ENCODE results near the gene THRA. TPM values are rescaled to one million over a fixed set of nuclear protein-coding genes. Genes with fewer than 3 reads are reported as not detected.
A peak's percentile ranks its signal among the peaks of the same experiment; 100 is the strongest.

THRA gene
- polyA plus RNA-seq, 3 donors from 2014 or later = 5.0 to 15.0 (median 8.0) TPM

- H3K36me3 Mint-ChIP-seq = peaks cover 7 to 26% (median 18%) of the 10 kb centered on the region in 3 donors
- DNase-seq = no peak
Measured at GRCh38 chr17:40034426-40035161, 28.2 kb upstream of the THRA start.

GRCh38 chr17:40035162-40035559, 27.6 kb upstream of the THRA start:
- DNase-seq = no peak
- peaks cover 0 to 1% (median 0%) of the 10 kb centered on the region in 3 donors for H3K27me3 Mint-ChIP-seq (ENCODE audit: low read depth in 3 of 3)
- no peaks in the 10 kb centered on the region for H3K9me3 Mint-ChIP-seq
- H3K27ac Mint-ChIP-seq = no peak overlapping the region
- peaks cover 4 to 24% (median 14%) of the 10 kb centered on the region in 3 donors for H3K36me3 Mint-ChIP-seq
- H3K4me3 Mint-ChIP-seq = no peak overlapping the region
- peaks cover 0 to 4% of the 10 kb centered on the region in 2 donors for H3K4me1 Mint-ChIP-seq

More at GRCh38 chr17:40034426-40035161, 28.2 kb upstream of the THRA start:
- Mint-ChIP-seq H3K27me3 (ENCODE audit: low read depth in 3 of 3) (peaks cover 0 to 1% (median 0%) of the 10 kb centered on the region in 3 donors), H3K4me1 (peaks cover 0 to 4% of the 10 kb centered on the region in 2 donors), H3K27ac (no peak overlapping the region), H3K4me3 (no peak overlapping the region), H3K9me3 (no peaks in the 10 kb centered on the region)

GRCh38 chr17:40038882-40039513, 23.8 kb upstream of the THRA start:
- H3K4me3 Mint-ChIP-seq = no peak overlapping the region
- peaks cover 0 to 1% (median 0%) of the 10 kb centered on the region in 3 donors for H3K27me3 Mint-ChIP-seq (ENCODE audit: low read depth in 3 of 3)
- H3K4me1 Mint-ChIP-seq = peaks cover 0 to 4% of the 10 kb centered on the region in 2 donors
- H3K36me3 Mint-ChIP-seq = peaks cover under 1 to 21% (median under 1%) of the 10 kb centered on the region in 3 donors
- peak overlapping the region in 2 of 6 donors; percentile 24 to 26 for H3K27ac Mint-ChIP-seq
- no peaks in the 10 kb centered on the region for H3K9me3 Mint-ChIP-seq
- peak in 1 of 3 donors; percentile 23 for DNase-seq

- Mint-ChIP-seq H3K9me3 (no peaks in the 10 kb centered on the region), H3K27me3 (ENCODE audit: low read depth in 3 of 3) (no peaks in the 10 kb centered on the region), H3K4me1 (peaks cover 0 to 4% of the 10 kb centered on the region in 2 donors), H3K27ac (peak overlapping the region in 1 of 6 donors; percentile 14), H3K4me3 (no peak overlapping the region), H3K36me3 (peaks cover 0 to 16% (median 0%) of the 10 kb centered on the region in 3 donors)
- no peak for DNase-seq
Measured at GRCh38 chr17:40041196-40041595, 21.6 kb upstream of the THRA start.

- Mint-ChIP-seq H3K4me1 (peaks cover 15 to 19% of the 10 kb centered on the region in 2 donors), H3K4me3 (no peak overlapping the region), H3K27ac (peak overlapping the region in 1 of 6 donors; percentile 14), H3K36me3 (peaks cover 0 to 9% (median 4%) of the 10 kb centered on the region in 3 donors), H3K27me3 (ENCODE audit: low read depth in 3 of 3) (peaks cover 2 to 8% (median 5%) of the 10 kb centered on the region in 3 donors), H3K9me3 (no peaks in the 10 kb centered on the region)
- DNase-seq = no peak
Measured at GRCh38 chr17:40056379-40057015, 6.3 kb upstream of the THRA start.

GRCh38 chr17:40058186-40058784, 4.5 kb upstream of the THRA start:
- no peak for DNase-seq
- no peak overlapping the region for H3K27ac Mint-ChIP-seq
- H3K4me1 Mint-ChIP-seq = peaks cover 21 to 27% of the 10 kb centered on the region in 2 donors
- H3K27me3 Mint-ChIP-seq (ENCODE audit: low read depth in 3 of 3) = peaks cover 4 to 13% (median 5%) of the 10 kb centered on the region in 3 donors
- peaks cover 0 to 4% (median 3%) of the 10 kb centered on the region in 3 donors for H3K36me3 Mint-ChIP-seq
- no peak overlapping the region for H3K4me3 Mint-ChIP-seq
- no peaks in the 10 kb centered on the region for H3K9me3 Mint-ChIP-seq

- Mint-ChIP-seq H3K4me3 (no peak overlapping the region), H3K36me3 (peaks cover 0 to 4% (median 3%) of the 10 kb centered on the region in 3 donors), H3K4me1 (peaks cover 23 to 27% of the 10 kb centered on the region in 2 donors), H3K27ac (no peak overlapping the region), H3K9me3 (no peaks in the 10 kb centered on the region), H3K27me3 (ENCODE audit: low read depth in 3 of 3) (peaks cover 4 to 11% (median 8%) of the 10 kb centered on the region in 3 donors)
- no peak for DNase-seq
Measured at GRCh38 chr17:40058865-40059264, 3.9 kb upstream of the THRA start.

GRCh38 chr17:40059729-40060475, 2.9 kb upstream of the THRA start:
- no peaks in the 10 kb centered on the region for H3K9me3 Mint-ChIP-seq
- DNase-seq = no peak
- H3K4me1 Mint-ChIP-seq = peaks cover 23 to 27% of the 10 kb centered on the region in 2 donors
- H3K27me3 Mint-ChIP-seq (ENCODE audit: low read depth in 3 of 3) = peaks cover 2 to 8% (median 6%) of the 10 kb centered on the region in 3 donors
- H3K27ac Mint-ChIP-seq = no peak overlapping the region
- peak overlapping the region in 1 of 5 donors; percentile 20 for H3K4me3 Mint-ChIP-seq
- H3K36me3 Mint-ChIP-seq = no peaks in the 10 kb centered on the region

- DNase-seq = no peak
- Mint-ChIP-seq H3K4me3 (peak overlapping the region; percentile 86 to 91 (median 88)), H3K27ac (peak overlapping the region in 2 of 6 donors; percentile 45 to 46), H3K36me3 (no peaks in the 10 kb centered on the region), H3K4me1 (peaks cover 31 to 33% of the 10 kb centered on the region in 2 donors), H3K27me3 (ENCODE audit: low read depth in 3 of 3) (peaks cover 2 to 8% (median 6%) of the 10 kb centered on the region in 3 donors), H3K9me3 (no peaks in the 10 kb centered on the region)
Measured at GRCh38 chr17:40060887-40061608, 1.7 kb upstream of the THRA start.

- Mint-ChIP-seq H3K27me3 (ENCODE audit: low read depth in 3 of 3) (peaks cover 2 to 8% (median 6%) of the 10 kb centered on the region in 3 donors), H3K4me3 (peak overlapping the region; percentile 86 to 91 (median 88)), H3K36me3 (no peaks in the 10 kb centered on the region), H3K9me3 (no peaks in the 10 kb centered on the region), H3K27ac (peak overlapping the region in 5 of 6 donors; percentile 73 to 87 (median 80)), H3K4me1 (peaks cover 33 to 34% of the 10 kb centered on the region in 2 donors)
- DNase-seq = no peak
Measured at GRCh38 chr17:40061609-40062038, 1.1 kb upstream of the THRA start.

- Mint-ChIP-seq H3K27ac (peak overlapping the region in 5 of 6 donors; percentile 83 to 89 (median 87)), H3K4me3 (peak overlapping the region; percentile 86 to 94 (median 92)), H3K9me3 (no peaks in the 10 kb centered on the region), H3K36me3 (no peaks in the 10 kb centered on the region), H3K4me1 (peaks cover 47 to 50% of the 10 kb centered on the region in 2 donors), H3K27me3 (ENCODE audit: low read depth in 3 of 3) (peaks cover 2 to 6% (median 6%) of the 10 kb centered on the region in 3 donors)
- peak; percentile 34 to 43 (median 43) for DNase-seq
Measured at GRCh38 chr17:40063187-40063771, 514 bp downstream of the THRA start.

Data from immature natural killer cell (primary cell).